GM12878 (cell line): ENCODE measurements around the gene ADAMTS7. TPM values are rescaled to one million over a fixed set of nuclear protein-coding genes. Genes with fewer than 3 reads are reported as not detected.
"Not testable (repeated sequence)": the region's sequence is repeated elsewhere in the genome, so short reads cannot be mapped to it uniquely, and the experiment has no call there.

ENCODE experiments used
- ATAC-seq: fragments of 200-7000 bp; cut with Tn5 transposase; 3 replicates; pipeline ENCODE4 v1.9.1; 2020; ENCODE audit warnings: mild to moderate bottlenecking, moderate library complexity
- BruUV-seq: library from RNA; stranded (reverse); fragments of 400-500 nt; replicated peaks from 2 replicates; lab custom pipeline; 2021; lab: Mats Ljungman, UMichigan
- CTCF ChIA-PET: fragments of 300-600 bp; sonication (Branson Sonifier 250); formaldehyde crosslinking; extraction: SDS; loops from one replicate; lab custom pipeline; 2021; ENCODE audit warnings: inconsistent platforms; lab: Yijun Ruan, JAX
- POLR2A ChIA-PET: fragments of 350-600 bp; formaldehyde crosslinking; extraction: SDS; loops from one replicate; lab custom pipeline; 2021; ENCODE audit warnings: inconsistent platforms; lab: Charles Lee
- RAD21 ChIA-PET: fragments of 300-600 bp; sonication (Branson Sonifier 250); formaldehyde crosslinking; loops from one replicate; lab custom pipeline; 2023; ENCODE audit warnings: antibody characterized with exemption; ENCODE audit not compliant: unreplicated experiment; lab: Charles Lee
- SMC1A ChIA-PET: fragments of 300-600 bp; sonication (Branson Sonifier 250); formaldehyde crosslinking; loops from one replicate; lab custom pipeline; 2023; ENCODE audit not compliant: unreplicated experiment, uncharacterized antibody; lab: Charles Lee
- DNase-seq: peaks from one replicate; pipeline ENCODE4 v3.0.0-alpha.2; 2011; ENCODE audit warnings: low read depth, low spot score
- FAIRE-seq: peaks from 3 replicates; lab custom pipeline; 2011; peaks lifted over from hg19 to GRCh38; lab: Jason Lieb, UNC
- H2AFZ ChIP-seq: 2 replicates; pipeline ENCODE4 v1.6.0; 2011; ENCODE audit warnings: low read depth, low read length, control low read depth; ENCODE audit not compliant: control insufficient read depth
- H3K27ac ChIP-seq: 2 replicates; pipeline ENCODE4 v1.5.1; 2011; ENCODE audit warnings: control low read depth; ENCODE audit not compliant: control insufficient read depth, insufficient read depth
- H3K27me3 ChIP-seq, 2 experiments: replicated peaks in 1 of 2; 2 replicates each; pipeline versions ENCODE4 v1.6.0 to v1.6.1; 2011; ENCODE audit warnings: low read length in 1 of 2; ENCODE audit not compliant: control insufficient read depth in 2 of 2, insufficient read depth in 2 of 2
- H3K36me3 ChIP-seq, 2 experiments: 2 replicates each; pipeline ENCODE4 v1.5.1; 2011; ENCODE audit warnings: low read length in 1 of 2; ENCODE audit not compliant: control insufficient read depth in 2 of 2, insufficient read depth in 2 of 2
- H3K4me1 ChIP-seq: 2 replicates; pipeline ENCODE4 v1.6.1; 2011; ENCODE audit warnings: mild to moderate bottlenecking, low read length, moderate library complexity, mixed read lengths; ENCODE audit not compliant: control insufficient read depth, insufficient read depth
- H3K4me2 ChIP-seq: 2 replicates; pipeline ENCODE4 v1.6.0; 2011; ENCODE audit warnings: control low read depth; ENCODE audit not compliant: control insufficient read depth, insufficient read depth
- H3K4me3 ChIP-seq: fragments of 200-600 bp; sonication (generic); 2 replicates; pipeline ENCODE4 v1.5.1; 2016
- H3K79me2 ChIP-seq: 2 replicates; pipeline ENCODE4 v1.6.0; 2011; ENCODE audit warnings: low read length; ENCODE audit not compliant: control insufficient read depth, insufficient read depth
- H3K9ac ChIP-seq: 2 replicates; pipeline ENCODE4 v1.8.0; 2011; ENCODE audit warnings: low read length, control low read depth, mixed read lengths; ENCODE audit not compliant: control insufficient read depth, insufficient read depth
- H3K9me3 ChIP-seq: replicated peaks from 3 replicates; pipeline ENCODE4 v1.5.1; 2011; ENCODE audit warnings: mild to moderate bottlenecking, low read length; ENCODE audit not compliant: control insufficient read depth, insufficient read depth
- H4K20me1 ChIP-seq: 2 replicates; pipeline ENCODE4 v1.6.0; 2011; ENCODE audit not compliant: control insufficient read depth, insufficient read depth
- BACH1 ChIP-seq: fragments of 450-650 bp; IDR thresholded peaks from 2 replicates; pipeline ENCODE4 v1.6.1; 2017; ENCODE audit warnings: mild to moderate bottlenecking, borderline replicate concordance
- FOS ChIP-seq: IDR thresholded peaks from 3 replicates; pipeline ENCODE4 v1.6.1; 2011; ENCODE audit warnings: borderline replicate concordance; ENCODE audit not compliant: insufficient read length; ENCODE audit errors: extremely low read depth
- NR2C2 ChIP-seq: IDR thresholded peaks from 2 replicates; pipeline ENCODE4 v1.6.1; 2011; ENCODE audit warnings: borderline replicate concordance, low read depth; ENCODE audit not compliant: control insufficient read depth, insufficient read length
- WGBS: methylation state at CpG from one replicate; pipeline ENCODE4 v1.1.6; 2016; ENCODE audit warnings: low lambda C conversion rate; ENCODE audit not compliant: insufficient replicate concordance, insufficient coverage; ENCODE audit errors: missing lambda C conversion rate; 5-methylcytosine and 5-hydroxymethylcytosine counted together
- in situ Hi-C: fragments of 300-500 bp; cut with MboI; formaldehyde crosslinking; loops from 9 replicates; pipeline ENCODE4 v1.14.3; 2018; ENCODE audit warnings: mixed read lengths
- intact Hi-C: fragments of 100-400 bp; cut with micrococcal nuclease; formaldehyde crosslinking; loops from one replicate; pipeline ENCODE4 v1.14.2; 2022; ENCODE audit not compliant: unreplicated experiment
- polyA plus RNA-seq, 11 experiments: library from polyadenylated mRNA; depleted of rRNA in 4 of 11; unstranded in 6 of 11; stranded (reverse) in 5 of 11; fragments of >200 nt; fragmentation: Nextera tagmentation in 4 of 11; fragmentation: Illumina TruSeq in 1 of 11; extraction: Ambion mirVana in 4 of 11; extraction: Trizol in 1 of 11; gene quantifications; 1 replicate in 1 of 11; 2 replicates in 10 of 11; pipeline versions ENCODE4 v1.2.1 to v1.2.3, GENCODE V29; 2011 to 2016; ENCODE audit warnings: inconsistent platforms in 2 of 11, missing spikeins in 2 of 11, low read depth in 1 of 11
- total RNA-seq, 4 experiments: library from RNA; depleted of rRNA in 3 of 4; stranded (reverse); fragments of >200 nt in 3 of 4; fragmentation: Illumina TruSeq in 1 of 4; extraction: Trizol in 1 of 4; gene quantifications; 2 replicates each; pipeline versions ENCODE4 v1.2.1 to v1.2.3, GENCODE V29; 2013 to 2021
- TF ChIP-seq, protein P1 (sequence below): fragments of 450-650 bp; IDR thresholded peaks from 2 replicates; pipeline ENCODE4 v1.6.1; 2017; ENCODE audit warnings: low read depth, mild to moderate bottlenecking, moderate library complexity

ADAMTS7 gene
- total and polyA plus RNA-seq, 10 of the 15 experiments (the other 5 are each of a cell fraction or from before 2014, with no cell fraction given): 0.03 to 0.28 (median 0.06) TPM; not detected in 6

DNA sequence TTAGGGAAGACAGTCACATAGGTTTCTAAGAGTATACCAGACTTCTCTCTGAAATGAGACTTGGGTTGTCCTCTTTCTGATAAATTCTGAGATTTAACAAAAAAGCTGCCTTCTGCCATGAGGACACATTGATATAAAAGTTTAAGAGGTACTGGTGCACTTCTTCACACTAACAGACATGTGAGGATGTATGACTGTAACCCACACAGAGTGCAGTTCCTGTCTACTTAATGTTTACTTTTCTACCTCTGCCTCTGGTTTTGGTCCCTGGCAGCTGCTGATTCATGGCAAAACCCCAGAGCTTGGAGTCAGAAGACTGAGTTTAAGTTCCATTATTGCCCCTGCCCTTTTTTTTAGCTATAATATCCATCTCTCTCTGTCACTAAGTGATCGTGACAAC is 82.8 kb downstream of the ADAMTS7 start:
- H3K79me2 ChIP-seq, H3K36me3 ChIP-seq, H4K20me1 ChIP-seq, H3K4me1 ChIP-seq, H3K27ac ChIP-seq, H3K4me2 ChIP-seq, H3K27me3 ChIP-seq, H2AFZ ChIP-seq, POLR2A ChIA-PET, in situ Hi-C loops, BruUV-seq, SMC1A ChIA-PET, intact Hi-C loops, H3K9me3 ChIP-seq, DNase-seq, H3K4me3 ChIP-seq, H3K9ac ChIP-seq, ATAC-seq, FAIRE-seq: not testable (repeated sequence)
- WGBS: 4% methylated on average over 1 of the region's 1 CpG
- RAD21 ChIA-PET: interaction anchor here (0.6 kb wide), 1 partner anchor 614 kb away, joined by 3 read pairs; no protein-coding TSS in a partner anchor
- CTCF ChIA-PET: interaction anchor here (1.2 to 1.8 kb wide), 2 partner anchors 10 to 13 kb away, joined by 3 to 7 read pairs; no protein-coding TSS in a partner anchor

DNA sequence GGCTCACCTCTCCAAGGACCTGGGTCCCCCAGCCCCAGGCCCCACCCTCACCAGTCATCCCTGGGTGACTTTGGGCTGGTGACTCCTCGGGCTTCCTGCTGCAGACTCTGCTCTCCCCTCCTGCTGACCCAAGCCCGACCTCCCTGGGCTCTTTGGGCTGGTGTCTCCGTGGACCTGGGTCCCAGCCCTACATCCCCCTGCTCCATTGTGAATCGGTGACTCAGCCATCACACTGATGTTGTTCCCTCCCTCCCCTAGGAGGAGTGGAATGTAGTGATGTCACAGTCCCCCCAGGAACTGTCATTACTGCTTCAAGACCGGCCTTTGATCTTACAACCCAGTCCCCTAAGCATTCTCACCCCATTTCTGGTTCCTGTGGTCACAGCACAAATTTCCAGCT is 83.7 kb downstream of the ADAMTS7 start:
- 43% methylated on average over 5 of the region's 5 CpGs for WGBS
- in situ Hi-C loops: no loop called here

More for the DNA sequence above, 83.7 kb downstream of the ADAMTS7 start:
- CTCF ChIA-PET: no interaction called here
- H4K20me1 ChIP-seq: no peaks in the 10 kb centered on the region
- H3K4me3 ChIP-seq: no peak overlapping the region
- TF ChIP-seq BACH1: no peak
- TF ChIP-seq FOS: no peak
- TF ChIP-seq, protein P1, sequence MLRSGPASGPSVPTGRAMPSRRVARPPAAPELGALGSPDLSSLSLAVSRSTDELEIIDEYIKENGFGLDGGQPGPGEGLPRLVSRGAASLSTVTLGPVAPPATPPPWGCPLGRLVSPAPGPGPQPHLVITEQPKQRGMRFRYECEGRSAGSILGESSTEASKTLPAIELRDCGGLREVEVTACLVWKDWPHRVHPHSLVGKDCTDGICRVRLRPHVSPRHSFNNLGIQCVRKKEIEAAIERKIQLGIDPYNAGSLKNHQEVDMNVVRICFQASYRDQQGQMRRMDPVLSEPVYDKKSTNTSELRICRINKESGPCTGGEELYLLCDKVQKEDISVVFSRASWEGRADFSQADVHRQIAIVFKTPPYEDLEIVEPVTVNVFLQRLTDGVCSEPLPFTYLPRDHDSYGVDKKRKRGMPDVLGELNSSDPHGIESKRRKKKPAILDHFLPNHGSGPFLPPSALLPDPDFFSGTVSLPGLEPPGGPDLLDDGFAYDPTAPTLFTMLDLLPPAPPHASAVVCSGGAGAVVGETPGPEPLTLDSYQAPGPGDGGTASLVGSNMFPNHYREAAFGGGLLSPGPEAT: no peak
- TF ChIP-seq NR2C2: no peak
- intact Hi-C loops: no loop called here
- DNase-seq (no peak), FAIRE-seq (no peak), ATAC-seq (no peak)
- no peak overlapping the region for H2AFZ ChIP-seq
- POLR2A ChIA-PET: no interaction called here
- no TSS peak for BruUV-seq
- H3K9me3 ChIP-seq: no peaks in the 10 kb centered on the region
- H3K27ac ChIP-seq: no peak overlapping the region
- H3K4me1 ChIP-seq: no peaks in the 10 kb centered on the region
- no peak overlapping the region for H3K9ac ChIP-seq
- H3K36me3 ChIP-seq: no peaks in the 10 kb centered on the region
- H3K27me3 ChIP-seq: no peaks in the 10 kb centered on the region; a peak in 1 of 4 replicates
- no peak overlapping the region for H3K4me2 ChIP-seq
- RAD21 ChIA-PET: no interaction called here
- SMC1A ChIA-PET: interaction anchor here (1.3 kb wide), 1 partner anchor 8 kb away, joined by 3 read pairs; no protein-coding TSS in a partner anchor
- H3K79me2 ChIP-seq: no peaks in the 10 kb centered on the region
